SK-N-SH (cell line): ENCODE results near the gene DNAJC2.

Experiments
- CHD2 ChIP-seq: fragments of 150-350 bp; IDR thresholded peaks from 2 replicates; pipeline ENCODE4 v1.6.1; 2018; ENCODE audit warnings: low read length; ENCODE audit not compliant: partially characterized antibody
- EP300 ChIP-seq, 2 experiments: IDR thresholded peaks; 2 replicates each; pipeline versions ENCODE4 v1.4.0 to v1.6.1; 2012; ENCODE audit warnings: borderline replicate concordance in 1 of 2, low read depth in 1 of 2, low read length in 1 of 2
- FOXJ3 ChIP-seq: sonication (generic); formaldehyde crosslinking; IDR thresholded peaks from 2 replicates; pipeline ENCODE4 v1.5.1; 2020; ENCODE audit warnings: mild to moderate bottlenecking, missing genetic modification reagents
- NRF1 ChIP-seq: IDR thresholded peaks from 2 replicates; pipeline ENCODE4 v1.6.1; 2012; ENCODE audit warnings: low read depth, mild to moderate bottlenecking, low read length
- POLR2AphosphoS5 ChIP-seq: IDR thresholded peaks from 2 replicates; pipeline ENCODE4 v1.6.1; 2012; ENCODE audit warnings: low read depth, low read length
- RCOR1 ChIP-seq: fragments of 150-350 bp; IDR thresholded peaks from 2 replicates; pipeline ENCODE4 v1.6.1; 2017; ENCODE audit warnings: antibody characterized with exemption, low read length
- SMC3 ChIP-seq: IDR thresholded peaks from 2 replicates; pipeline ENCODE4 v1.6.1; 2012; ENCODE audit warnings: low read depth, low read length, improper control_type of control experiment
- TAF1 ChIP-seq: IDR thresholded peaks from 2 replicates; pipeline ENCODE4 v1.6.1; 2012; ENCODE audit warnings: low read depth, mild to moderate bottlenecking, low read length, moderate library complexity, borderline replicate concordance
- YY1 ChIP-seq: IDR thresholded peaks from 2 replicates; pipeline ENCODE4 v1.4.0; 2012; ENCODE audit warnings: low read depth, mild to moderate bottlenecking
- TF ChIP-seq, protein P1 (sequence below): fragments of 200-600 bp; sonication (generic); IDR thresholded peaks from 2 replicates; pipeline ENCODE4 v1.6.1; 2017; ENCODE audit warnings: antibody characterized with exemption, mild to moderate bottlenecking, moderate library complexity
- TF ChIP-seq, protein P2 (sequence below): fragments of 150-350 bp; IDR thresholded peaks from 2 replicates; pipeline ENCODE4 v1.6.1; 2017; ENCODE audit warnings: antibody characterized with exemption, low read length, low read depth, borderline replicate concordance
- TF ChIP-seq, protein P3 (sequence below): IDR thresholded peaks from 2 replicates; pipeline ENCODE4 v1.4.0; 2012; ENCODE audit warnings: low read depth, borderline replicate concordance
- TF ChIP-seq, protein P4 (sequence below): IDR thresholded peaks from 2 replicates; pipeline ENCODE4 v1.6.1; 2012; ENCODE audit warnings: mild to moderate bottlenecking, low read depth, low read length, moderate library complexity
- TF ChIP-seq, protein P5 (sequence below): IDR thresholded peaks from 2 replicates; pipeline ENCODE4 v1.4.0; 2012; ENCODE audit warnings: low read depth

DNA sequence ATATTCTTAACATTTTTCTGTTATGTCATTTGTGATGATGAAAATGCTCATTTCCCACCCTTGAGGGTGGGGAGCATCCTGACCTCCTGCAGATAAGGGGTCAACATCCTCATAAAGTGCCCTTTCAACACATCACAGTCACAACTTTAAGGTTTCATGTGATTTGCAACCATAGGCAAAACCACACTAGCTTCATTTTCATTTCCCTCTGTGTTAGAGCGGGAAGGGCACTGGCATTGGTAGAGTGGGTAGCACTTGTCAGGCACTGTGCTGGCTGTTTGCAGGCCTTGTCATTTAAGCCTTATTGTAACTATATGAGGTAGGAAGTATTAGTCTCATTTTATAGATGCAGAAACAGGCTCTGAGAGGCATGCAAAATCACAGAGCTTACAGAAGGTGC lies 42.7 kb upstream of the DNAJC2 start:
- TF ChIP-seq, protein P1, sequence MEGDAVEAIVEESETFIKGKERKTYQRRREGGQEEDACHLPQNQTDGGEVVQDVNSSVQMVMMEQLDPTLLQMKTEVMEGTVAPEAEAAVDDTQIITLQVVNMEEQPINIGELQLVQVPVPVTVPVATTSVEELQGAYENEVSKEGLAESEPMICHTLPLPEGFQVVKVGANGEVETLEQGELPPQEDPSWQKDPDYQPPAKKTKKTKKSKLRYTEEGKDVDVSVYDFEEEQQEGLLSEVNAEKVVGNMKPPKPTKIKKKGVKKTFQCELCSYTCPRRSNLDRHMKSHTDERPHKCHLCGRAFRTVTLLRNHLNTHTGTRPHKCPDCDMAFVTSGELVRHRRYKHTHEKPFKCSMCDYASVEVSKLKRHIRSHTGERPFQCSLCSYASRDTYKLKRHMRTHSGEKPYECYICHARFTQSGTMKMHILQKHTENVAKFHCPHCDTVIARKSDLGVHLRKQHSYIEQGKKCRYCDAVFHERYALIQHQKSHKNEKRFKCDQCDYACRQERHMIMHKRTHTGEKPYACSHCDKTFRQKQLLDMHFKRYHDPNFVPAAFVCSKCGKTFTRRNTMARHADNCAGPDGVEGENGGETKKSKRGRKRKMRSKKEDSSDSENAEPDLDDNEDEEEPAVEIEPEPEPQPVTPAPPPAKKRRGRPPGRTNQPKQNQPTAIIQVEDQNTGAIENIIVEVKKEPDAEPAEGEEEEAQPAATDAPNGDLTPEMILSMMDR = no peak
- TF ChIP-seq POLR2AphosphoS5 (no peak), YY1 (no peak), CHD2 (no peak), EP300 (IDR thresholded peaks at IDR 0.05; ENCODE audit: borderline replicate concordance in 1 of 2, low read depth in 1 of 2, low read length in 1 of 2) (no peak), SMC3 (no peak), NRF1 (no peak), TAF1 (no peak), FOXJ3 (no peak), RCOR1 (no peak)
- TF ChIP-seq, protein P2, sequence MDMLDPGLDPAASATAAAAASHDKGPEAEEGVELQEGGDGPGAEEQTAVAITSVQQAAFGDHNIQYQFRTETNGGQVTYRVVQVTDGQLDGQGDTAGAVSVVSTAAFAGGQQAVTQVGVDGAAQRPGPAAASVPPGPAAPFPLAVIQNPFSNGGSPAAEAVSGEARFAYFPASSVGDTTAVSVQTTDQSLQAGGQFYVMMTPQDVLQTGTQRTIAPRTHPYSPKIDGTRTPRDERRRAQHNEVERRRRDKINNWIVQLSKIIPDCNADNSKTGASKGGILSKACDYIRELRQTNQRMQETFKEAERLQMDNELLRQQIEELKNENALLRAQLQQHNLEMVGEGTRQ = no peak
- TF ChIP-seq, protein P3, sequence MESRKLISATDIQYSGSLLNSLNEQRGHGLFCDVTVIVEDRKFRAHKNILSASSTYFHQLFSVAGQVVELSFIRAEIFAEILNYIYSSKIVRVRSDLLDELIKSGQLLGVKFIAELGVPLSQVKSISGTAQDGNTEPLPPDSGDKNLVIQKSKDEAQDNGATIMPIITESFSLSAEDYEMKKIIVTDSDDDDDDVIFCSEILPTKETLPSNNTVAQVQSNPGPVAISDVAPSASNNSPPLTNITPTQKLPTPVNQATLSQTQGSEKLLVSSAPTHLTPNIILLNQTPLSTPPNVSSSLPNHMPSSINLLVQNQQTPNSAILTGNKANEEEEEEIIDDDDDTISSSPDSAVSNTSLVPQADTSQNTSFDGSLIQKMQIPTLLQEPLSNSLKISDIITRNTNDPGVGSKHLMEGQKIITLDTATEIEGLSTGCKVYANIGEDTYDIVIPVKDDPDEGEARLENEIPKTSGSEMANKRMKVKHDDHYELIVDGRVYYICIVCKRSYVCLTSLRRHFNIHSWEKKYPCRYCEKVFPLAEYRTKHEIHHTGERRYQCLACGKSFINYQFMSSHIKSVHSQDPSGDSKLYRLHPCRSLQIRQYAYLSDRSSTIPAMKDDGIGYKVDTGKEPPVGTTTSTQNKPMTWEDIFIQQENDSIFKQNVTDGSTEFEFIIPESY = no peak
- TF ChIP-seq, protein P4, sequence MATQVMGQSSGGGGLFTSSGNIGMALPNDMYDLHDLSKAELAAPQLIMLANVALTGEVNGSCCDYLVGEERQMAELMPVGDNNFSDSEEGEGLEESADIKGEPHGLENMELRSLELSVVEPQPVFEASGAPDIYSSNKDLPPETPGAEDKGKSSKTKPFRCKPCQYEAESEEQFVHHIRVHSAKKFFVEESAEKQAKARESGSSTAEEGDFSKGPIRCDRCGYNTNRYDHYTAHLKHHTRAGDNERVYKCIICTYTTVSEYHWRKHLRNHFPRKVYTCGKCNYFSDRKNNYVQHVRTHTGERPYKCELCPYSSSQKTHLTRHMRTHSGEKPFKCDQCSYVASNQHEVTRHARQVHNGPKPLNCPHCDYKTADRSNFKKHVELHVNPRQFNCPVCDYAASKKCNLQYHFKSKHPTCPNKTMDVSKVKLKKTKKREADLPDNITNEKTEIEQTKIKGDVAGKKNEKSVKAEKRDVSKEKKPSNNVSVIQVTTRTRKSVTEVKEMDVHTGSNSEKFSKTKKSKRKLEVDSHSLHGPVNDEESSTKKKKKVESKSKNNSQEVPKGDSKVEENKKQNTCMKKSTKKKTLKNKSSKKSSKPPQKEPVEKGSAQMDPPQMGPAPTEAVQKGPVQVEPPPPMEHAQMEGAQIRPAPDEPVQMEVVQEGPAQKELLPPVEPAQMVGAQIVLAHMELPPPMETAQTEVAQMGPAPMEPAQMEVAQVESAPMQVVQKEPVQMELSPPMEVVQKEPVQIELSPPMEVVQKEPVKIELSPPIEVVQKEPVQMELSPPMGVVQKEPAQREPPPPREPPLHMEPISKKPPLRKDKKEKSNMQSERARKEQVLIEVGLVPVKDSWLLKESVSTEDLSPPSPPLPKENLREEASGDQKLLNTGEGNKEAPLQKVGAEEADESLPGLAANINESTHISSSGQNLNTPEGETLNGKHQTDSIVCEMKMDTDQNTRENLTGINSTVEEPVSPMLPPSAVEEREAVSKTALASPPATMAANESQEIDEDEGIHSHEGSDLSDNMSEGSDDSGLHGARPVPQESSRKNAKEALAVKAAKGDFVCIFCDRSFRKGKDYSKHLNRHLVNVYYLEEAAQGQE = no peak
- TF ChIP-seq, protein P5, sequence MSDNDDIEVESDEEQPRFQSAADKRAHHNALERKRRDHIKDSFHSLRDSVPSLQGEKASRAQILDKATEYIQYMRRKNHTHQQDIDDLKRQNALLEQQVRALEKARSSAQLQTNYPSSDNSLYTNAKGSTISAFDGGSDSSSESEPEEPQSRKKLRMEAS = no peak
